B cell (primary cell): ENCODE results near the gene TIMELESS. TPM values are rescaled to one million over a fixed set of nuclear protein-coding genes. Genes with fewer than 3 reads are reported as not detected.
"Not testable (repeated sequence)": the region's sequence is repeated elsewhere in the genome, so short reads cannot be mapped to it uniquely, and the experiment has no call there.

Experiments used
- ATAC-seq: fragments of 200-7000 bp; cut with Tn5 transposase; one replicate; pipeline ENCODE4 v1.10.0; 2021; ENCODE audit warnings: low read depth, mild to moderate bottlenecking, moderate number of reproducible peaks, moderate library complexity
- CTCF ChIA-PET: fragments of 350-600 bp; sonication (Branson Sonifier 250); formaldehyde crosslinking; loops from one replicate; lab custom pipeline; 2021; ENCODE audit warnings: antibody characterized with exemption, inconsistent platforms; lab: Charles Lee
- POLR2A ChIA-PET: fragments of 350-600 bp; sonication (Branson Sonifier 250); formaldehyde crosslinking; loops from one replicate; lab custom pipeline; 2021; ENCODE audit warnings: antibody characterized with exemption; lab: Charles Lee
- DNase-seq: peaks from one replicate; pipeline ENCODE4 v3.0.0; 2013
- H2AFZ ChIP-seq: 2 replicates; pipeline ENCODE4 v1.6.1; 2012; ENCODE audit warnings: mild to moderate bottlenecking, low read depth, low read length; ENCODE audit not compliant: insufficient read depth, poor library complexity, severe bottlenecking
- H3K27ac ChIP-seq, 2 donors: 1 replicate in 1 of 2; 2 replicates in 1 of 2; pipeline ENCODE4 v1.5.1; 2012 to 2013; ENCODE audit warnings: low read length in 2 of 2, mild to moderate bottlenecking in 2 of 2, moderate library complexity in 1 of 2
- H3K27me3 ChIP-seq, 4 experiments: fragments of 200-600 bp in 1 of 4; sonication (generic) in 1 of 4; replicated peaks in 1 of 4; 1 replicate in 2 of 4; 2 replicates in 2 of 4; pipeline versions ENCODE4 v1.6.1 to v1.7.0; 2013 to 2016; ENCODE audit warnings: low read length in 3 of 4, mild to moderate bottlenecking in 2 of 4, mixed read lengths in 1 of 4, moderate library complexity in 1 of 4; ENCODE audit not compliant: insufficient read depth in 4 of 4, control insufficient read depth in 3 of 4; ENCODE audit errors: control extremely low read depth in 1 of 4
- H3K36me3 ChIP-seq, 2 experiments: replicated peaks in 1 of 2; 1 replicate in 1 of 2; 2 replicates in 1 of 2; pipeline versions ENCODE4 v1.6.1 to v1.7.1; 2013; ENCODE audit warnings: low read length in 1 of 2; ENCODE audit not compliant: insufficient read depth in 2 of 2, control insufficient read depth in 1 of 2; ENCODE audit errors: control extremely low read depth in 1 of 2, extremely low read depth in 1 of 2
- H3K4me1 ChIP-seq, 2 donors: fragments of 200-600 bp in 1 of 2; sonication (generic) in 1 of 2; 1 replicate in 1 of 2; 2 replicates in 1 of 2; pipeline versions ENCODE4 v1.5.1 to v1.6.1; 2013 to 2017; ENCODE audit warnings: low read length in 2 of 2; ENCODE audit not compliant: control insufficient read depth in 2 of 2, insufficient read depth in 2 of 2
- H3K4me2 ChIP-seq: replicated peaks from 2 replicates; pipeline ENCODE3; 2012; ENCODE audit warnings: mild to moderate bottlenecking, low read depth, low read length; ENCODE audit not compliant: poor library complexity, severe bottlenecking
- H3K4me3 ChIP-seq, 5 experiments: fragments of 200-600 bp in 1 of 5; sonication (generic) in 1 of 5; 1 replicate in 3 of 5; 2 replicates in 2 of 5; pipeline versions ENCODE4 v1.5.1 to v1.7.0; 2011 to 2016; ENCODE audit warnings: low read length in 4 of 5, mild to moderate bottlenecking in 4 of 5, low read depth in 2 of 5, control low read depth in 1 of 5, moderate library complexity in 1 of 5; ENCODE audit not compliant: insufficient read depth in 1 of 5; ENCODE audit errors: control extremely low read depth in 1 of 5, extremely low read depth in 1 of 5
- H3K79me2 ChIP-seq: fragments of 200-600 bp; sonication (generic); one replicate; pipeline ENCODE4 v1.6.0; 2016; ENCODE audit warnings: low read length; ENCODE audit not compliant: control insufficient read depth, insufficient read depth
- H3K9ac ChIP-seq: fragments of 200-600 bp; sonication (generic); 2 replicates; pipeline ENCODE4 v1.6.1; 2017; ENCODE audit warnings: mild to moderate bottlenecking, low read length, moderate library complexity
- H3K9me3 ChIP-seq, 3 donors: one replicate each; pipeline versions ENCODE4 v1.6.1 to v1.7.1; 2013; ENCODE audit warnings: low read length in 2 of 3; ENCODE audit not compliant: control insufficient read depth in 2 of 3, insufficient read depth in 1 of 3; ENCODE audit errors: control extremely low read depth in 1 of 3
- H4K20me1 ChIP-seq: 2 replicates; pipeline ENCODE4 v1.6.0; 2012; ENCODE audit warnings: mild to moderate bottlenecking, low read length; ENCODE audit not compliant: insufficient read depth, control insufficient read depth, poor library complexity, severe bottlenecking
- H3K27ac Mint-ChIP-seq: one replicate; pipeline ENCODE4 v1.8.0; 2021; ENCODE audit warnings: mixed read lengths
- H3K27me3 Mint-ChIP-seq: one replicate; pipeline ENCODE4 v1.8.0; 2021; ENCODE audit warnings: mixed read lengths
- H3K4me1 Mint-ChIP-seq: one replicate; pipeline ENCODE4 v1.8.0; 2021; ENCODE audit warnings: mixed read lengths
- H3K4me3 Mint-ChIP-seq: one replicate; pipeline ENCODE4 v1.8.0; 2021; ENCODE audit warnings: mixed read lengths
- H3K9me3 Mint-ChIP-seq: one replicate; pipeline ENCODE4 v1.8.0; 2022; ENCODE audit warnings: mixed read lengths; ENCODE audit not compliant: insufficient read depth
- CTCF ChIP-seq: fragments of 200-600 bp; IDR thresholded peaks from one replicate; pipeline ENCODE4 v1.8.0; 2022; ENCODE audit warnings: antibody characterized with exemption, mild to moderate bottlenecking
- EZH2 ChIP-seq: IDR thresholded peaks from 2 replicates; pipeline ENCODE4 v1.6.1; 2012; ENCODE audit warnings: borderline replicate concordance, low read depth, mild to moderate bottlenecking, moderate library complexity, low read length; ENCODE audit not compliant: insufficient read depth, poor library complexity, severe bottlenecking
- WGBS: methylation state at CpG from one replicate; pipeline ENCODE4 v1.1.5; 2013; ENCODE audit warnings: missing lambda C conversion rate; ENCODE audit not compliant: insufficient coverage; 5-methylcytosine and 5-hydroxymethylcytosine counted together
- intact Hi-C: fragments of 100-400 bp; cut with micrococcal nuclease; formaldehyde crosslinking; loops from one replicate; pipeline ENCODE4 v1.10.0; 2022
- polyA plus RNA-seq: library from polyadenylated mRNA; depleted of rRNA; stranded (reverse); fragments of >200 nt; gene quantifications from 2 replicates; pipeline ENCODE4 v1.2.3, GENCODE V29; 2012
- total RNA-seq, 2 donors: library from RNA; stranded (reverse); fragments of 120-200 nt in 1 of 2; gene quantifications; 1 replicate in 1 of 2; 2 replicates in 1 of 2; pipeline versions ENCODE4 v1.2.3 to v1.2.4, GENCODE V29; 2013 to 2022

Gene TIMELESS
- total and polyA plus RNA-seq, 2 donors (not counting 1 experiment from before 2014, with no cell fraction given): 17.2 to 44.4 TPM

- DNase-seq, H3K4me3 ChIP-seq, H3K9ac ChIP-seq, H3K9me3 Mint-ChIP-seq, H3K4me2 ChIP-seq, H3K27ac Mint-ChIP-seq, H2AFZ ChIP-seq, POLR2A ChIA-PET, H3K27me3 ChIP-seq, H3K4me1 Mint-ChIP-seq, H3K36me3 ChIP-seq, H4K20me1 ChIP-seq, CTCF ChIA-PET, H3K79me2 ChIP-seq, ATAC-seq, intact Hi-C loops, H3K4me3 Mint-ChIP-seq, H3K4me1 ChIP-seq, H3K27ac ChIP-seq: not testable (repeated sequence)
- peaks cover 0 to 12% (median 0%) of the 10 kb centered on the region in 3 donors for H3K9me3 ChIP-seq
- WGBS: 95% methylated on average over 31 of the region's 31 CpGs
- H3K27me3 Mint-ChIP-seq: peaks cover 13% of the 10 kb centered on the region
These were observed 44.3 kb upstream of the TIMELESS start for GRCh38 chr12:56493409-56494105.

GRCh38 chr12:56490360-56490759, 41.1 kb upstream of the TIMELESS start:
- Mint-ChIP-seq H3K4me3 (no peak overlapping the region), H3K27ac (no peak overlapping the region), H3K27me3 (peaks cover 18% of the 10 kb centered on the region), H3K9me3 (no peaks in the 10 kb centered on the region), H3K4me1 (peaks cover 19% of the 10 kb centered on the region)
- DNase-seq: no peak
- Histone ChIP-seq H2AFZ (no peak overlapping the region), H3K79me2 (no peaks in the 10 kb centered on the region), H3K36me3 (no peaks in the 10 kb centered on the region), H3K9ac (no peak overlapping the region), H4K20me1 (no peaks in the 10 kb centered on the region), H3K4me2 (no peak overlapping the region), H3K27ac (no peak overlapping the region), H3K27me3 (peaks cover 0 to 9% (median 5%) of the 10 kb centered on the region in 4 experiments), H3K4me1 (peaks cover 0 to 19% of the 10 kb centered on the region in 2 donors), H3K9me3 (peaks cover 0 to 12% (median 0%) of the 10 kb centered on the region in 3 donors), H3K4me3 (no peak overlapping the region)
- CTCF ChIA-PET: interaction anchor here (0.7 to 1.5 kb wide), 5 partner anchors 33 to 632 kb away, joined by 3 read pairs; partner anchors contain the start of gene SMARCC2
- POLR2A ChIA-PET: no interaction called here
- intact Hi-C loops: no loop called here
- TF ChIP-seq CTCF (no peak), EZH2 (no peak)
- no peak for ATAC-seq
